ENCODE measurements around the gene NUMA1.

GRCh38 chr11:72026090-72026489, 54.3 kb downstream of the NUMA1 start:
- no peak for TF ChIP-seq CTCF (conservative IDR thresholded peaks at IDR 0.05)
- TF ChIP-seq ZFX (IDR thresholded peaks at IDR 0.05): no peak
